Trophoblast cell (in vitro differentiated cells and primary cell): ENCODE data around the gene U2AF1.
"Not testable (repeated sequence)": the region's sequence is repeated elsewhere in the genome, so short reads cannot be mapped to it uniquely, and the experiment has no call there.

Experiments used
- DNase-seq, 2 donors: peaks; one replicate each; pipeline ENCODE4 v3.0.0-alpha.2; 2016
- H2AFZ ChIP-seq: 2 replicates; pipeline ENCODE4 v1.6.1; 2013; ENCODE audit warnings: low read length, moderate library complexity, mild to moderate bottlenecking; ENCODE audit not compliant: insufficient read depth, poor library complexity
- H2AK5ac ChIP-seq: 2 replicates; pipeline ENCODE4 v1.6.1; 2013; ENCODE audit warnings: mild to moderate bottlenecking, low read length
- H2BK120ac ChIP-seq: 2 replicates; pipeline ENCODE4 v1.6.1; 2013; ENCODE audit warnings: low read length, mild to moderate bottlenecking, moderate library complexity; ENCODE audit not compliant: insufficient read depth, poor library complexity
- H2BK12ac ChIP-seq: 2 replicates; pipeline ENCODE4 v1.6.1; 2013; ENCODE audit warnings: mild to moderate bottlenecking, low read length, moderate library complexity
- H2BK5ac ChIP-seq: 2 replicates; pipeline ENCODE4 v1.6.1; 2013; ENCODE audit warnings: low read length, low read depth, moderate library complexity, mild to moderate bottlenecking; ENCODE audit not compliant: poor library complexity
- H3K14ac ChIP-seq: 2 replicates; pipeline ENCODE4 v1.6.1; 2013; ENCODE audit warnings: mild to moderate bottlenecking, low read length
- H3K18ac ChIP-seq: 2 replicates; pipeline ENCODE4 v1.6.1; 2013; ENCODE audit warnings: mild to moderate bottlenecking, low read length
- H3K23ac ChIP-seq: 2 replicates; pipeline ENCODE4 v1.6.1; 2013; ENCODE audit warnings: low read length
- H3K27ac ChIP-seq: 2 replicates; pipeline ENCODE4 v1.5.1; 2013; ENCODE audit warnings: low read depth, mild to moderate bottlenecking, inconsistent platforms, low read length, moderate library complexity
- H3K27me3 ChIP-seq: 2 replicates; pipeline ENCODE4 v1.6.1; 2013; ENCODE audit warnings: inconsistent platforms, mild to moderate bottlenecking, low read length, moderate library complexity; ENCODE audit not compliant: insufficient read depth
- H3K36me3 ChIP-seq, 2 experiments: 1 replicate in 1 of 2; 2 replicates in 1 of 2; pipeline ENCODE4 v1.6.1; 2013; ENCODE audit warnings: low read length in 2 of 2, mild to moderate bottlenecking in 2 of 2, moderate library complexity in 1 of 2; ENCODE audit not compliant: insufficient read depth in 2 of 2, control insufficient read depth in 1 of 2
- H3K4ac ChIP-seq: 2 replicates; pipeline ENCODE4 v1.6.1; 2013; ENCODE audit warnings: low read depth, mild to moderate bottlenecking, low read length, moderate library complexity
- H3K4me1 ChIP-seq, 2 experiments: 1 replicate in 1 of 2; 2 replicates in 1 of 2; pipeline ENCODE4 v1.6.1; 2013; ENCODE audit warnings: low read length in 2 of 2, mild to moderate bottlenecking in 2 of 2, moderate library complexity in 1 of 2; ENCODE audit not compliant: insufficient read depth in 2 of 2, control insufficient read depth in 1 of 2
- H3K4me2 ChIP-seq: 2 replicates; pipeline ENCODE4 v1.6.1; 2013; ENCODE audit warnings: inconsistent platforms, mild to moderate bottlenecking, low read length, moderate library complexity
- H3K4me3 ChIP-seq: 2 replicates; pipeline ENCODE4 v1.5.1; 2013; ENCODE audit warnings: mild to moderate bottlenecking, low read depth, low read length, inconsistent platforms
- H3K79me1 ChIP-seq: one replicate; pipeline ENCODE4 v1.6.1; 2013; ENCODE audit warnings: low read length
- H3K79me2 ChIP-seq: 2 replicates; pipeline ENCODE4 v1.6.1; 2013; ENCODE audit warnings: low read length, mild to moderate bottlenecking; ENCODE audit not compliant: control insufficient read depth, insufficient read depth, poor library complexity
- H3K9ac ChIP-seq: 2 replicates; pipeline ENCODE4 v1.6.1; 2013; ENCODE audit warnings: mild to moderate bottlenecking, low read length
- H3K9me3 ChIP-seq: 2 replicates; pipeline ENCODE4 v1.6.1; 2013; ENCODE audit warnings: low read depth, mild to moderate bottlenecking, control low read depth, inconsistent platforms, low read length; ENCODE audit not compliant: insufficient read depth
- H4K12ac ChIP-seq: 2 replicates; pipeline ENCODE4 v1.6.1; 2013; ENCODE audit warnings: low read depth, mild to moderate bottlenecking, low read length, moderate library complexity
- H4K8ac ChIP-seq: 2 replicates; pipeline ENCODE4 v1.6.1; 2013; ENCODE audit warnings: low read depth, mild to moderate bottlenecking, low read length, moderate library complexity
- H4K91ac ChIP-seq: one replicate; pipeline ENCODE4 v1.6.1; 2013; ENCODE audit warnings: low read depth, mild to moderate bottlenecking, low read length, moderate library complexity
- WGBS: extraction: QIAGEN DNeasy Blood & Tissue Kit; methylation state at CpG from one replicate; pipeline ENCODE4 v1.1.7; 2013; ENCODE audit warnings: missing lambda C conversion rate; ENCODE audit not compliant: insufficient read length, insufficient coverage; ENCODE audit errors: extremely low coverage; 5-methylcytosine and 5-hydroxymethylcytosine counted together

Gene U2AF1

GRCh38 chr21:43043291-43043690 lies 64.1 kb downstream of the U2AF1 start:
- H3K14ac ChIP-seq, H3K18ac ChIP-seq, H2BK120ac ChIP-seq, H3K9ac ChIP-seq, H2AFZ ChIP-seq, H3K79me2 ChIP-seq, H2BK5ac ChIP-seq, H3K36me3 ChIP-seq, H2AK5ac ChIP-seq, H4K91ac ChIP-seq, H3K4me1 ChIP-seq, H4K12ac ChIP-seq, H4K8ac ChIP-seq, H3K23ac ChIP-seq, H3K27me3 ChIP-seq, H3K4me3 ChIP-seq, H2BK12ac ChIP-seq, DNase-seq, H3K9me3 ChIP-seq, H3K27ac ChIP-seq, H3K79me1 ChIP-seq, H3K4me2 ChIP-seq, H3K4ac ChIP-seq: not testable (repeated sequence)
- no CpG with 5 or more reads among the region's 14 CpGs for WGBS
